NK-92 (cell line): ENCODE results near the gene BAZ2B.

ENCODE experiments used
- DNase-seq: peaks from one replicate; lab custom pipeline; 2025; ENCODE audit not compliant: unreplicated experiment; lab: John Stamatoyannopoulos, UW

BAZ2B gene

GRCh38 chr2:159468257-159468656 is 148.1 kb downstream of the BAZ2B start:
- no peak for DNase-seq

DNA sequence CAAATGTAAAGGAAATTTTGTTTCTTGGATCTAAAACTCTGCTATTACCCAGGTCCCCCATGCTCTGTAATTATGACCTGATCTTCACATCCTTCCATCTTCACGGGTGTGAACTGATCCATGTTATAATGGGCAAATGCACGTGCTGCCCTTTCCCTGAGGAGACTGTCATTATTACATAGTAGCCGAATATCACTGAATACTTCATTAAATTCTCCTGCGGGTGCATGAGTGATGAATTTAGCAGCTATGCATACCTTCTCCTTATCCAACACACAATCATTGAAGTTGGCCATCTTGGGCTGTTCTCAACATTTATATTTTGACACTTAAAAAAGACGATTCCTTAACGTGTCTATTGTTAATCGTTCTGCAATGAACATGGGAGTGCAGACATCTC is 153.4 kb downstream of the BAZ2B start:
- DNase-seq, result no peak

DNA sequence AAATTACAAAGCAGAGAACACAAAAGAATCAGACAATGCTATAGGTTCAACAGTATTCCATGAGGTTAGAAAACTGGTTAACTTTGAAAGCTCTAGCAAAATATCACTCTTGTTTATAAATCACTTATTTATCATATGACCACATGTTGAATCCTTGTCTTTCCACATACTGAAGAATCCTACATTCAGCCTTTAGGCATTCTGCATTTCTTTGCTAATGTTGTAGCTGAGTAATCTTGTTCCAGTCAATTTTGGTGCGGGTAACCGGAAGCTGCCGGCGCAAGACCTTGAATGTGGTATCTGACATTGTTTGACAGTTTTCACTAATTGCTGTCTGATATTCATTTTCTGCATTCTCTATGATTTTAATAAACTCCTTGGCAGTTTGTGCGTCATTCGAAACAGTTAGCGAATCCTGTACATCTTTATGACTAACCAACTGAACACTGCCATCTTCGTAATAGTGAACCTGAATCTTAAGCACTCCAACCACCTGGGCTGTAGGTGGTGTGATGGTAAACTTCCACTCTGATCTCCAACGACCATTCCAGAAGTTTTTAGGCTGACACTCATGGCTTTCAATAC is 154.1 kb downstream of the BAZ2B start:
- no peak for DNase-seq

DNA sequence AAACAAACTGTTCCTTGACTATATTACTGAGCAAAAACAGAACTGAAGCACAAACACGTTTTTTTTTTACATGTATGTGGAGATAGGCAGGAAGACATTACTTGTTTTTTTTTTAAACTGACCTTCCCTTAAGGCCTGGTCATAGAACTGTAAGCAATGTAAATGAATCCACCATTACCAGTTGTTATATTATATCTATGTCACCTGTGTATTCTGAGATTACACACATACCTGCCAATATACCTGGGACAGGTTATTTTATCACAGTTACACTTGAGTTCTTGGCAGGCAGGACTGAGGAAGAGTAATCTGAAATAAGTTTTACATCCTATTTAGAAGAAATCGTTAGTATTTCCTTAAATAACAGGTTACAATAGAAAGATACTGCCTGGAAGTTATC is 155.3 kb downstream of the BAZ2B start:
- DNase-seq, result no peak

GRCh38 chr2:159460227-159460626 is 156.1 kb downstream of the BAZ2B start:
- no peak for DNase-seq

GRCh38 chr2:159459279-159459678 is 157.1 kb downstream of the BAZ2B start:
- DNase-seq, result no peak

- no peak for DNase-seq
Measured at GRCh38 chr2:159457589-159457988, 158.8 kb downstream of the BAZ2B start.

GRCh38 chr2:159456500-159457426 is 159.6 kb downstream of the BAZ2B start:
- DNase-seq, result no peak

DNA sequence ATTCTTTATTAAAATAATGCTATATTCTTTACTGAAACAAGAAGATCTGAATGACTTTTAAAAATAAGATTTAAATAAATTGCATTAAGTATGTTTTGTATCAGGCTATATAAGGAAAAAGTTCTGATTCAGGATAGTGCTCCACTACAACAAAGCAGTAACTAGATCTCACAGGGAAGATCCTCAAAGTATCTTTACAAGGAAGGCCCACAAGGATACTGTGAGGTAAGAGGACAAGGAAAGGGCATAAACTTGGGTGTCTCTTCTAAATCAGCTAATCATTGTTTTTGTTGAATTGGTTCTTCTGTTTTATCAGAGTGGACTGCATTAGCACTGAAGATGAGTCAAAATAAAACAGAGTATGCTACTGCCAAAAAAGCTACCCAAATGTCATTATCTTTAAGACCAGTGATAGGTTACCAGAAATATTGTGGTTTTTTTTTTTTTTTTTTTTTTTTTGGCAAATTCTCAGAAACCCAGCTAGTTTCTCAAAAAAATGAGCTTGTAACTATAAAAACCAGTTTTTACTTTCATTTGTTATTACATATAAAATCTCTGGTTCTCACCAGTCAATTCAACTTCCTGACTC is 160.9 kb downstream of the BAZ2B start:
- no peak for DNase-seq

- DNase-seq, result no peak
Measured at GRCh38 chr2:159454185-159454584, 162.2 kb downstream of the BAZ2B start.

DNA sequence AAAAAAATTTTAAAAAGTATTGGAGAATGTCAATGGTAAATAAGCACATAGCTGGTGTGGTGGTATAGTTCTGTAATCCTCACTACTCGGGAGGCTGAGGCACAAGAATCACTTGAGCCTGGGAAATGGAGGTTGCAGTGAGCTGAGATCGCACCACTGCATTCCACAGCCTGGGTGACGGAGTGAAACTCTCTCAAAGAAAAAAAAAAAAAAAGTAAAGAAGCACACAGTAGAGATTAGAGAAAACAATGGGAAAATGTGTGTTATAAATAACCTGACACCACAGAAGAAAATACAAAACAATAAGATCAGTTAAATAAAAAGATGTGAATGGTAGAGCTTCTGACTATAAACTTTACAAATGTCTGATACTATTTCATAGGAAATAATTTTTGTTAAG is 166.2 kb downstream of the BAZ2B start:
- no peak for DNase-seq

- DNase-seq, result no peak
Measured at GRCh38 chr2:159449504-159450124, 166.7 kb downstream of the BAZ2B start.

DNA sequence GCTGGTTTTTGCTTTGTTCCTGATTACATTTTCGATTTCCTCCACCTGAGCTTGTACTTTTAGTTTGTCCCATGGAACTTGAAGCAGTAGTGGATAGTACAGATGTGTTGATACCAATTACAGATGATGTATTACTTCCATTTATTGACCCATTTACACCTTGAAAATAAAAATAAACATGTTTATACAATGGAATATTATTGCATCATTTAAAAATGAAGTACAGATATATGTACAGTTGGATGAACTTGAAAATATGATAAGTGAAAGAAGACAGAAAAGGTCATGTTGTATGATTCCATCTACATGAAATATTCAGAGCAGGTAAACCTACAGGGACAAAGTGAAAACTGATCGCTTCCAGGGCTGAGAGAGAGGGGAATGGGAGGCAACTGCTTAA is 169.5 kb downstream of the BAZ2B start:
- DNase-seq, result no peak

DNA sequence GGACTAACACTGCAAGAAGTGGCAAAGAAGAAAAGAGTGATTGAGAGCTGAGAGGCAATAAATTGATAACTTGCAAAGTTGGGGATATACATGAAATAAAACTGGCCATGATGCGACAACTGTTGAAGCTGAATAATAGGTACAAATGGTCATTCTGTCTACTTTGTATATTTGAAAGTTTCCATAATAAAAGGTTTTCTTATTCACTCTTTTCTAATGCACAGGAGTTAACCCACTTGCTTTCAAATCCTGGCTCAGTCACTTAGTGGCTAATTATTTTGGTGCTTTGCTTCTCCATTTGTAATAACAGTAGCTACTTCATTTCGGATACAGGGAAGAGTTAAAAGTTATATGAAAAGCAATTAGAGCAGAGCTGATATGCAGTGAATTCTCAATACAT is 170.1 kb downstream of the BAZ2B start:
- no peak for DNase-seq

GRCh38 chr2:159445307-159445706 is 171.0 kb downstream of the BAZ2B start:
- DNase-seq, result no peak

DNA sequence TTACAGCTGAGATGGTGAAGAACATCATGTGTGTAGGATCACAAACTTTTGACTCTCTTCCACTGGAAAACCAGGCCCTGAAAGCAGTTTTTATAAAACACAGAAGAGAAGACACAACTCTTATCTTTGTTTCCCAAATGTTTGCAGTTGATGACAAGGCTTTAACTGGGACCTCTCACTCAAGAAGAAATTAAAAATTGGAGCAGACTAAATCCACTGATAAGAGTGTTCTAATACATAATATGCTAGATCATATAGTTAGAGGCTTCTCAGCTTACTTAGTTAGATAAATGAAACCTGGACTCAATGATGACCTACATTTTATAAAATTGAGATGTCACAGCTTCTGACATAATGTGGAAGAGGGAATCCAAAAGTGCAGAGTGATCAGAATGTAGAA is 171.6 kb downstream of the BAZ2B start:
- no peak for DNase-seq

DNA sequence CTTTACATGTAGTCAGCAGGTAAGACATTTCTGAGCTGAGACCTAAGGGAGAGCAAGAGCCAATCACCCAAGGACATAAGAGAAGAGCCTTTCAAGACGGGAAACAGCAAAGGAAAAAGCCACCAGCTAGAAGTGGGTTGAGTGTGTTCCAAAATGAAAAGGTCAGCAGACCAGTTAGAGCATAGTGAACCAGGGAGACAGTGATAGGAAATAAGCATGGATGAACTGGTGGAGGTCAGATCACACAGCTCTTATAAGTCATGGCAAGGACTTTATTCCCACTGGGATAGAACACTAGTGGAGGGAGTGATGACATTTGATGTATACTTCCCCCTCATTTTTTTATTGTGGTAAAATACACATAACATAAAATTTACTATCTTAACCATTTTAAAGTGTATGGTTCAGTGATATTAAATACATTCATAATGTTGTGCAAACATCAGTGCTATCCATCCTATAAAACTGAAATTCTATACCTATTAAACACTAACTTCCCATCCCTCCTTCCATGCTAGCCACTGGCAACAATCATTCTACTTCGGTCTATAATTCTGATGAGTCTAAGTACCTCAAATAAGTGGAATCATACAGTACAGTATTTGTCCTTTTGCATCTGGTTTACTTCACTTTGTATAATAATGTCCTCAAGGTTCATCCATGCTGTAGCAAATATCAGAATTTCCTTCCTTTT is 174.0 kb downstream of the BAZ2B start:
- no peak for DNase-seq

DNA sequence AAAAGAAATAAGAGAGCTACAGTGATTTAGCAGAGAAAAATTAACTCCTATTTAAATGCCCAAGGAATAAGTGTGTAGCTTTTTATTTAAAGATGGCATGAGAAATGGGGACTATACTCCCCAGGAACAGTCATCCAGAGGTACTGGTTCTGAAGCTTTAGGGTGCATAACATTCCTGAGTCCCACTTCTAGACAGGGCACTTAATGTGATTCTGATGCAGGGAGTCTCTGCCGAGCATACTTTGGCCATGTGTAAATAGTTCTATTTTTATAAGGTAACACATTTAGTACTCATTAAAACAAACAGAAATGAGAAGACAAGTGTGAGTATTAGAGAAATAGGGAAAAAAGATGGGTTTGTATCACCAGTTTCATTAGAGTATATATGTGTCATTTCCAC is 175.2 kb downstream of the BAZ2B start:
- no peak for DNase-seq

GRCh38 chr2:159439421-159439820 is 176.9 kb downstream of the BAZ2B start:
- DNase-seq, result no peak

DNA sequence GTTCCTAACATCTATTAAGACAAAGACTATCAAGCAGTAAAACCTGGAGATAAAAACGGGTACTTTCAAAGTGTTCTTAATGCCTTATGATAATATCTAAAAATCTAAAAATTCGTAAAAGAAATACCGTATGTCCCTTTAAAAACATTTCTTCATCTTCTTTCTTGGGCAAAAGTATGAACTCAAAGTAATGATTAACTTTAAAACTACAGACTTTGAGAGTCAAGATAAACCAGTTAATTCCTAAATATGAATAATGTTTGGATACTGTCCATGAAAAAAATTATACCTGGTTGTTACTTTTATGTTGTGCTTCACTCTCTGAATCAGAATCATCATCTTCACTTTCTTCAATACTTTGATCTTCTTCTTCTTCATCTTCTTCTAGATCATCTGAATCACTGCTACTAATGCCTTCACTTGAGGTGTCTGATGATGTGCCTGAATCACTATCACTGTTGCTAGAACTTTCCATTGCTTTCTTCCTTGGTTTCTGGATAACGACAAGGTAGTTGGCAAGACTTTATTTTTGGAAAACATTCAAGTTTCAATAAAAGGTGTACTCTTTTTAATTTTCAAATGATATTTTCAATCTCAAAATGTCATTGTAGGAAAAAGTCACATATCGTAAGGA is 177.5 kb downstream of the BAZ2B start:
- DNase-seq, result no peak

DNA sequence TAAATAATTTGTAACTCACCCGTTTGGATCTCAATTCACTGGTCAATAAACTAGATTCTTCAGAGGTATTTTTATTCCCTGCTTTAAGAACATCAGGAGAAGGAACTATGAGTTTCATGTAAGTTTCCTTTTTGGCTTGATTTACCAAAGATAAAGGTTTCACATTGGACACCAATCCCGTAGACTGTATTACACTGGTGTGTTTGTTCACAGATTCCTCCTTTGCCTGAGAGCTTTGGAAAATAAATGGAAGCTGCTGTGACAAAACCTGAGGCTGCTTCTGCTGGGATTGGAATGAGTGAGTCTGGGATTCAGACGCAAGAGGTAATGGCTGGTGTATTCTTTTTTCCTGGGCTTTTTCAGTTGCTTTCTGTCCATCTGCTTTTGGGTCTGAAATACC is 178.1 kb downstream of the BAZ2B start:
- no peak for DNase-seq
